H1 (cell line): ENCODE data around the gene OR4K15.

ENCODE experiments used
- BACH1 ChIP-seq: IDR thresholded peaks from 2 replicates; pipeline ENCODE4 v1.6.1; 2012; ENCODE audit warnings: low read length, improper control_type of control experiment
- CTCF ChIP-seq, 3 experiments: IDR thresholded peaks; 1 replicate in 2 of 3; 2 replicates in 1 of 3; pipeline versions ENCODE4 v1.5.1 to v1.6.1; 2011; ENCODE audit warnings: low read length in 3 of 3, mild to moderate bottlenecking in 3 of 3, inconsistent platforms in 2 of 3, low read depth in 1 of 3, moderate library complexity in 1 of 3; ENCODE audit not compliant: insufficient read depth in 1 of 3; ENCODE audit errors: control extremely low read depth in 1 of 3
- NRF1 ChIP-seq: IDR thresholded peaks from 2 replicates; pipeline ENCODE4 v1.6.1; 2011; ENCODE audit warnings: mild to moderate bottlenecking, low read depth, low read length, improper control_type of control experiment
- PHF8 ChIP-seq: fragments of 200-600 bp; sonication (generic); conservative IDR thresholded peaks from 2 replicates; pipeline ENCODE4 v1.7.1; 2012; ENCODE audit warnings: low read depth, mild to moderate bottlenecking, inconsistent platforms, low read length, moderate library complexity
- POLR2A ChIP-seq, 2 experiments: IDR thresholded peaks; 1 replicate in 1 of 2; 2 replicates in 1 of 2; pipeline ENCODE4 v1.6.1; 2011; ENCODE audit warnings: low read depth in 2 of 2, low read length in 2 of 2, mild to moderate bottlenecking in 2 of 2; ENCODE audit errors: control extremely low read depth in 1 of 2
- POLR2AphosphoS5 ChIP-seq: IDR thresholded peaks from 2 replicates; pipeline ENCODE4 v1.6.1; 2011; ENCODE audit warnings: low read depth, low read length
- RAD21 ChIP-seq, 2 experiments: IDR thresholded peaks in 1 of 2; conservative IDR thresholded peaks in 1 of 2; 2 replicates each; pipeline ENCODE4 v1.6.1; 2011; ENCODE audit warnings: low read depth in 2 of 2, low read length in 2 of 2, improper control_type of control experiment in 1 of 2, inconsistent platforms in 1 of 2, mild to moderate bottlenecking in 1 of 2, moderate library complexity in 1 of 2
- RNF2 ChIP-seq: fragments of 200-900, 300-1000 bp; sonication (generic); IDR thresholded peaks from 2 replicates; pipeline ENCODE4 v1.7.1; 2016; ENCODE audit warnings: borderline replicate concordance, low read depth, mild to moderate bottlenecking, antibody characterized with exemption, low read length; ENCODE audit not compliant: poor library complexity, severe bottlenecking; ENCODE audit errors: missing control alignments
- SIX5 ChIP-seq: IDR thresholded peaks from 2 replicates; pipeline ENCODE4 v1.6.1; 2011; ENCODE audit warnings: mild to moderate bottlenecking, low read depth, low read length
- USF2 ChIP-seq: IDR thresholded peaks from 2 replicates; pipeline ENCODE4 v1.6.1; 2011; ENCODE audit warnings: low read length, improper control_type of control experiment

GRCh38 chr14:19930617-19931016 is 44.8 kb upstream of the OR4K15 start, which contains the start of gene OR4K1:
- TF ChIP-seq CTCF (IDR thresholded peaks at IDR 0.05; ENCODE audit: control extremely low read depth in 1 of 3, insufficient read depth in 1 of 3, low read depth in 1 of 3, low read length in 3 of 3), result no peak
- TF ChIP-seq SIX5, result no peak
- TF ChIP-seq POLR2A (IDR thresholded peaks at IDR 0.05; ENCODE audit: control extremely low read depth in 1 of 2, low read depth in 2 of 2, low read length in 2 of 2), result no peak
- no peak for TF ChIP-seq NRF1
- no peak for TF ChIP-seq BACH1
- no peak for TF ChIP-seq USF2
- no peak for TF ChIP-seq POLR2AphosphoS5
- TF ChIP-seq RAD21 (IDR thresholded peaks at IDR 0.05 in 1 of 2, conservative IDR thresholded peaks at IDR 0.05 in 1 of 2; ENCODE audit: low read depth in 2 of 2, low read length in 2 of 2), result no peak
- TF ChIP-seq PHF8, result no peak
- no peak for TF ChIP-seq RNF2
